ENCODE data around the gene OBSCN.
"Not testable (repeated sequence)": the region's sequence is repeated elsewhere in the genome, so short reads cannot be mapped to it uniquely, and the experiment has no call there.

Gene OBSCN

DNA sequence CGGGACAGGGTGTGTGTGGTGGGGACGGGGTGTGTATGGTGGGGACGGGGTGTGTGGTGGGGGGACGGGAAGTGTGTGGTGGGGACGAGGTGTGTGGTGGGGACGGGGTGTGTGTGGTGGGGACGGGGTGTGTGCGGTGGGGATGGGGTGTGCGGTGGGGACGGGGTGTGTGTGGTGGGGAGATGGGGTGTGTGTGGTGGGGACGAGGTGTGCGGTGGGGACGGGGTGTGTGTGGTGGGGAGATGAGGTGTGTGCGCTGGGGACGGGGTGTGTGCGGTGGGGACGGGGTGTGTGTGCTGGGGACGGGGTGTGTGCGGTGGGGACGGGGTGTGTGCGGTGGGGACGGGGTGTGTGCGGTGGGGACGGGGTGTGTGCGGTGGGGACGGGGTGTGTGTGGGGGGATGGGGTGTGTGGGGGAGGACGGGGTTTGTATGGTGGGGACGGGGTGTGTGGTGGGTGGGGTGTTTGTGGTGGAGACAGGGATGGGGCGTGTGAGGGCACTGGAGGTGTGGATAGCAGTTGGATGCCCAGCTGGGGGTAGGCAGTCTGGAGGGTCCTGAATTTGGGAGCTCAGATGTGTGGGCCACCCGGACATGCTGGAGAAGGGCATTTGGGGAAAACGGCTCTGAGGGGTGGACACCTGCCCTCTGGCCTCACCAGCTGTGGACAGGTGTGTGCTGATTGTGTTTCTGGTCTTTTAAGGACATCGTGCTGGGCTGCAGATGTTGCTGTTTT, 25.4 kb upstream of the OBSCN start:
- in situ Hi-C loops (cut with HindIII; ENCODE audit: low sequenced_read_pairs): no loop called here

GRCh38 chr1:228184152-228184551, 23.7 kb upstream of the OBSCN start:
- in situ Hi-C loops (cut with HindIII; ENCODE audit: low sequenced_read_pairs): no loop called here

DNA sequence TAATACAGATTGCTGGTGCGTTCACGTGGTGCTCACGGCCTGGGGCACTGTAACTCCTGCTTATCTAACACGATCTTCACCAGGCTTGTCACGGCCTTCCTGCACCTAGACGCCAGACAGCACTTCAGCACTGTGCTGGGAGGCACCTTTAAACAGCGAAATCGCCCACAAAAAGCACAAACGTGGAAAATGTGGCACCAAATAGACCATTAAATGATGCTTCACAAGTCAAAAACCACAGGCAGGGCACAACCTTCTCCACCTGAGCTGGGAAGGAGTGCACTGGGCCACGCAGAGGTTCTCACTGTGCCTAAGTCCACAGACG, 22.2 kb upstream of the OBSCN start:
- in situ Hi-C loops (cut with HindIII; ENCODE audit: low sequenced_read_pairs): no loop called here

DNA sequence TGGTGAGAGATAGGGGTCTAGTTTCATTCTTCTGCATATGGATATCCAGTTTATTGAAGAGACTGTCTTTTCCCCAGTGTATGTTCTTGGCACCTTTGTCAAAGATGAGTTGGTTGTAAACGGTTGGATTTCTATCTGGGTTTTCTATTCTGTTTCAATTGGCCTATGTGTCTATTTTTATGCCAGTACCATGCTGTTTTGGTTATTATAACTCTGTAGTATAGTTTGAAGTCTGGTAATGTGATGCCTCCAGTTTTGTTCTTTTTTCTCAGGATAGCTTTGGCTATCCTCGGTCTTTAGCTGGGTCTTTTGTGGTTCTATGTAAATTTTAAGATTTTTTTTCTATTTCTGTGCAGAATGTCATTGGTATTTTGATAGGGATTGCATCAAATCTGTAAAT, 19.6 kb upstream of the OBSCN start:
- in situ Hi-C loops (cut with HindIII; ENCODE audit: low sequenced_read_pairs): not testable (repeated sequence)

- in situ Hi-C loops (cut with HindIII; ENCODE audit: low sequenced_read_pairs): no loop called here
These were observed 17.7 kb upstream of the OBSCN start for GRCh38 chr1:228190182-228190581.

- in situ Hi-C loops (cut with HindIII; ENCODE audit: low sequenced_read_pairs): no loop called here
These were observed 17.1 kb upstream of the OBSCN start for GRCh38 chr1:228190778-228191177.

GRCh38 chr1:228194436-228194835, 13.4 kb upstream of the OBSCN start:
- in situ Hi-C loops (cut with HindIII; ENCODE audit: low sequenced_read_pairs): no loop called here

DNA sequence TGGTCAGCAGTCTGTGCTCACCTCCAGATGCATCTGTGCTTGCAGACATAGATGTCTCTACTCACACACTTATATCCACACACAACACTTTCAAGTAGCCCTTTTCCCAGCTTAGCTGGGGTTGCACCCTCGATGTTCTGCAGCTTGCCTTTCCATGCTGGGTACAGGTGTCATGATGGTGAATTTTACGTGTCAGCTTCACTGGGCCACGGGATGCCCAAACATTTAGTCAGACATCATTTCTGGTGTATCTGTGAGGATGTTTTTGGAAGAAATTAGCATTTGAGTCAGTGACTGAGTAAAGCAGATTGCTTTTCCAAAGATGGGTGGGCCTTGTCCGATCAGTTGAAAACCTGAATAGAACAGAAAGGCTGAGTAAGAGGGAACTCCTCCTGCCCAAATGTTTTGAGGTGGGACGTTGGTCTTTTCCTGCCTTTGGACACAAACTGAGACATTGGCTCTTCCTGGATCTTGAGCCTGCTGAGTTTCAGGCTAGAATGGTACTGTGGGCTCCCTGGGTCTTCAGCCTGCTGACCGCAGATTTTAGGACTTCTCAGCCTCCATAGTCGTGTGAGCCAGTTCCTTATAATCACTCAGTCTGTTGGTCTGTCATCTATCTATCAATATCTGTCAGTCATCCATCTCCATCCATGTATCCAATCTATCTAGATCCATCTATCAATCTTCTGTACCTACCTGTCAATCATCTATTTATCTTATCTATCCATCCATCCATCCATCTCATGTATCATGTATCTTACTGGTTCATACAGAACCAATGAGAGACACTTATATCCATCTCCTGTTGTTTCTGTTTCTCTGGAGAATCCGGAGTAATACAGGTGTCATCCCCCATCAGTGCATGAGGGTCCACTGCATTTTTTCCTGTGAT, 12.7 kb upstream of the OBSCN start:
- in situ Hi-C loops (cut with HindIII; ENCODE audit: low sequenced_read_pairs): no loop called here

GRCh38 chr1:228197555-228198147, 10.2 kb upstream of the OBSCN start:
- in situ Hi-C loops (cut with HindIII; ENCODE audit: low sequenced_read_pairs): no loop called here

GRCh38 chr1:228198977-228199590, 8.8 kb upstream of the OBSCN start:
- in situ Hi-C loops (cut with HindIII; ENCODE audit: low sequenced_read_pairs): no loop called here

DNA sequence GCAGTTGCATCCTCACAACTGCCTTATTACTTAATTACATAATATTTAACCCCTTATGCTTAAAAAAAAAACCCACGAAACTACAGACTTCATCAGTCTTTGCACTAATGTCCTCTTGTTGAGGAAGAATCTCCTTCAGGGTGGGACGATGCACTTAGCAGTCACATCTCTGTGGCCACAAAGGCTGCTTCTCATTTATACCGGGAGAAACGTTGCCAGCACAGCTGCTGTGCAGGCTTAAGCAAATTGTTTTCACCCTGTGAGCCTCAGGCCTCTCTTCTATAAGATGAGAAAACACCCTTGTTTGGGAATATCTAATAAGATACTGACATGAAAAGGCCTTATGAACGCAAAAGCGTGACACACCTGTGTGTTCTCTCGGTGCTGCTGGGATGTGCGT, 2.9 kb upstream of the OBSCN start:
- in situ Hi-C loops (cut with HindIII; ENCODE audit: low sequenced_read_pairs): no loop called here

- in situ Hi-C loops (cut with HindIII; ENCODE audit: low sequenced_read_pairs): no loop called here
These were observed 2.1 kb upstream of the OBSCN start for GRCh38 chr1:228205526-228206436.

- in situ Hi-C loops (cut with HindIII; ENCODE audit: low sequenced_read_pairs): no loop called here
These were observed 1.1 kb upstream of the OBSCN start for GRCh38 chr1:228206582-228207351.

GRCh38 chr1:228207381-228207810, 448 bp upstream of the OBSCN start:
- in situ Hi-C loops (cut with HindIII; ENCODE audit: low sequenced_read_pairs): no loop called here

- in situ Hi-C loops (cut with HindIII; ENCODE audit: low sequenced_read_pairs): no loop called here
These were observed 1.1 kb downstream of the OBSCN start for GRCh38 chr1:228208831-228209551.

DNA sequence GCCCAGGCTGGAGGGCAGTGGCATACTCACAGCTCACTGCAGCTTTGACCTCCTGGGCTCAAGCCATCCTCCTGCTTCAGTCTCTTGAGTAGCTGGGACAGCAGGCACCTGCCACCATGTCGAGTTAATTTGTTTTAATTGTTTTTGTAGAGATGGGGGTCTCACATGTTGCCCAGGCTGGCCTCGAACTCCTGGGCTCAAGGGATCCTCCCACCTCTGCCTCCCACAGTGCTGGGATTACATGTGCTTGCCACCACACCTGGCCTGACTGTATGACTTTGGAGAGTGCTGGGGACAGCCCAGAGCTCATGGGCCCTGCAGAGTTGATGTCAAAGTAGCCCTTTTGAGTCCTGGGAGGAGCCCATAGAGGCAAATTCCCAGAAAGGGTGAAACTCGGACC, 1.8 kb downstream of the OBSCN start:
- in situ Hi-C loops (cut with HindIII; ENCODE audit: low sequenced_read_pairs): no loop called here

DNA sequence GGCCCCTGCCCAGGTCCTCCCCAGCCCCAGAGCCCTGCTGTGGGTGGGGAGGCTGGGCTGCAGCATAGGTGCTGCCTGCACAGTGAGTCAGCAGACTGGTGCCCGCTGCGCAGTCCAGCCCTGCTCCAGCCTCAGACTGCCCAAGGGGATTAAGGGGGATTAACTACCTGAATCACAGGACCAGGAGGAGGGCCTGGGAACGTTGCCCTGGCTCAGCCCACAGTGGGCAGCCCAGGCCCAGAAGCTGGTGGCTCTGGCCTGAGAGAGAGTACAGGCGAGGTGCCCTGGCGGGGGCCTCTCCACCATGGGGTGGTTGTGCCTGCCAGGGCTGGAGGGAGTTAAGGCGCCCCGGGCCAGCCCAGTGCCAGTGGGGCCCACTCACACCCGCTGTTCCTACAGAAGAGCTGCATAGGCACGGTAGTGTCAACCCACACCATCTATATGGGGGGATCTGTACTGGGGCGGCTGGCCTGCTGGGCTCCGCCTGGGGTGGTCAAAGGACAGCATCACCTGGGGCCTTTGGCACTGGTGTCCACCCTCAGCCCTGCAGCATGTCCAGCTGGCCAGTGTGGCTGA, 2.3 kb downstream of the OBSCN start:
- in situ Hi-C loops (cut with HindIII; ENCODE audit: low sequenced_read_pairs): no loop called here

- in situ Hi-C loops (cut with HindIII; ENCODE audit: low sequenced_read_pairs): no loop called here
These were observed 3.1 kb downstream of the OBSCN start for GRCh38 chr1:228210712-228211530.

All from DLD1 (cell line).